OCI-LY3 (cell line): ENCODE measurements around the gene TDRD7.

Experiments used
- EZH2phosphoT487 ChIP-seq: fragments of 200-600 bp; shearing (Covaris generic); IDR thresholded peaks from 2 replicates; pipeline ENCODE4 v1.6.1; 2018; ENCODE audit warnings: antibody characterized with exemption, mixed run types, low read depth
- TF ChIP-seq, protein P1 (sequence below): fragments of 200-600, 300-600 bp; sonication (generic); IDR thresholded peaks from 2 replicates; pipeline ENCODE4 v1.5.1; 2014; ENCODE audit warnings: antibody characterized with exemption, low read length, low read depth

DNA sequence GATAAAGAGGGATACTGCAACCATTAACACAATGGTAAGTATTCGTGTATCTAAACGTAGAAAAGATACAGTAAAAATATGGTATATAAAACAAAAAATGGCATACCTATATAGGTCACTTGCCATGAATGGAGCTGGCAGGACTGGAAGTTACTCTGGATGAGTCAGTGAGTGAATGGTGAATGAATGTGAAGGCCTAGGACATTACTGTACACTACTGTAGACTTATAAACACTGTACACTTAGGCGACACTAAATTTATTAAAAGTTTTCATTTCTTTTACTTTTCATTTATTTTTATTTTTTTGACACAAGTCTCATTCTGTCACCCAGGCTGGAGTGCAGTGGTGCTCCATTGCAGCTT lies 14.1 kb downstream of the TDRD7 start:
- TF ChIP-seq, protein P1, sequence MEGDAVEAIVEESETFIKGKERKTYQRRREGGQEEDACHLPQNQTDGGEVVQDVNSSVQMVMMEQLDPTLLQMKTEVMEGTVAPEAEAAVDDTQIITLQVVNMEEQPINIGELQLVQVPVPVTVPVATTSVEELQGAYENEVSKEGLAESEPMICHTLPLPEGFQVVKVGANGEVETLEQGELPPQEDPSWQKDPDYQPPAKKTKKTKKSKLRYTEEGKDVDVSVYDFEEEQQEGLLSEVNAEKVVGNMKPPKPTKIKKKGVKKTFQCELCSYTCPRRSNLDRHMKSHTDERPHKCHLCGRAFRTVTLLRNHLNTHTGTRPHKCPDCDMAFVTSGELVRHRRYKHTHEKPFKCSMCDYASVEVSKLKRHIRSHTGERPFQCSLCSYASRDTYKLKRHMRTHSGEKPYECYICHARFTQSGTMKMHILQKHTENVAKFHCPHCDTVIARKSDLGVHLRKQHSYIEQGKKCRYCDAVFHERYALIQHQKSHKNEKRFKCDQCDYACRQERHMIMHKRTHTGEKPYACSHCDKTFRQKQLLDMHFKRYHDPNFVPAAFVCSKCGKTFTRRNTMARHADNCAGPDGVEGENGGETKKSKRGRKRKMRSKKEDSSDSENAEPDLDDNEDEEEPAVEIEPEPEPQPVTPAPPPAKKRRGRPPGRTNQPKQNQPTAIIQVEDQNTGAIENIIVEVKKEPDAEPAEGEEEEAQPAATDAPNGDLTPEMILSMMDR = no peak
- no peak for TF ChIP-seq EZH2phosphoT487
